H9 (cell line): Measurements from ENCODE around the gene HNRNPK. TPM values are rescaled to one million over a fixed set of nuclear protein-coding genes. Genes with fewer than 3 reads are reported as not detected.

Source experiments
- DNase-seq: peaks from one replicate; pipeline ENCODE4 v3.0.0-alpha.2; 2017
- H2AFZ ChIP-seq: one replicate; pipeline ENCODE4 v1.6.1; 2013; ENCODE audit warnings: mild to moderate bottlenecking, low read length, control low read depth, moderate library complexity
- H2AK5ac ChIP-seq: 2 replicates; pipeline ENCODE4 v1.6.1; 2013; ENCODE audit warnings: low read length, control low read depth, mixed read lengths; ENCODE audit not compliant: insufficient read length
- H2BK120ac ChIP-seq: one replicate; pipeline ENCODE4 v1.6.1; 2013; ENCODE audit warnings: low read depth, mild to moderate bottlenecking, low read length, control low read depth, inconsistent platforms; ENCODE audit not compliant: poor library complexity, severe bottlenecking
- H2BK12ac ChIP-seq: 2 replicates; pipeline ENCODE4 v1.6.1; 2013; ENCODE audit warnings: low read length, control low read depth, mixed read lengths, low read depth; ENCODE audit not compliant: insufficient read length
- H2BK15ac ChIP-seq: 2 replicates; pipeline ENCODE4 v1.6.1; 2013; ENCODE audit warnings: low read depth, low read length, control low read depth
- H2BK20ac ChIP-seq: one replicate; pipeline ENCODE4 v1.6.1; 2013; ENCODE audit warnings: low read depth, mild to moderate bottlenecking, low read length, control low read depth, inconsistent platforms; ENCODE audit not compliant: poor library complexity, severe bottlenecking
- H2BK5ac ChIP-seq: 2 replicates; pipeline ENCODE4 v1.6.1; 2013; ENCODE audit warnings: low read length, control low read depth, mixed read lengths; ENCODE audit not compliant: insufficient read length
- H3K14ac ChIP-seq: 2 replicates; pipeline ENCODE4 v1.6.1; 2013; ENCODE audit warnings: low read length, control low read depth; ENCODE audit not compliant: insufficient read depth
- H3K18ac ChIP-seq: 2 replicates; pipeline ENCODE4 v1.6.1; 2013; ENCODE audit warnings: low read depth, mild to moderate bottlenecking, mixed read lengths, low read length, control low read depth; ENCODE audit not compliant: insufficient read length
- H3K23ac ChIP-seq: 2 replicates; pipeline ENCODE4 v1.6.1; 2013; ENCODE audit warnings: low read length, control low read depth, mixed read lengths, low read depth; ENCODE audit not compliant: insufficient read length
- H3K23me2 ChIP-seq: 2 replicates; pipeline ENCODE4 v1.6.1; 2013; ENCODE audit warnings: low read depth, mild to moderate bottlenecking, mixed read lengths, low read length, control low read depth; ENCODE audit not compliant: insufficient read length, poor library complexity, severe bottlenecking
- H3K27ac ChIP-seq: 2 replicates; pipeline ENCODE4 v1.5.1; 2013; ENCODE audit warnings: low read length, control low read depth, mixed read lengths, low read depth; ENCODE audit not compliant: insufficient read length
- H3K27me3 ChIP-seq: 2 replicates; pipeline ENCODE4 v1.6.1; 2013; ENCODE audit warnings: low read length, control low read depth, inconsistent platforms; ENCODE audit not compliant: insufficient read depth
- H3K4ac ChIP-seq: 2 replicates; pipeline ENCODE4 v1.6.1; 2013; ENCODE audit warnings: low read depth, mild to moderate bottlenecking, control low read depth, inconsistent platforms, low read length, moderate library complexity
- H3K4me1 ChIP-seq: 2 replicates; pipeline ENCODE4 v1.6.1; 2013; ENCODE audit warnings: low read length, control low read depth, inconsistent platforms; ENCODE audit not compliant: insufficient read depth
- H3K4me2 ChIP-seq: 2 replicates; pipeline ENCODE4 v1.6.1; 2013; ENCODE audit warnings: low read length, control low read depth, mixed read lengths; ENCODE audit not compliant: insufficient read length, insufficient read depth
- H3K56ac ChIP-seq: 2 replicates; pipeline ENCODE4 v1.6.1; 2013; ENCODE audit warnings: low read depth, mild to moderate bottlenecking, mixed read lengths, low read length, control low read depth; ENCODE audit not compliant: insufficient read length
- H3K79me1 ChIP-seq: 2 replicates; pipeline ENCODE4 v1.6.1; 2013; ENCODE audit warnings: low read depth, mild to moderate bottlenecking, moderate library complexity, low read length, control low read depth, inconsistent platforms; ENCODE audit not compliant: insufficient read depth, poor library complexity, severe bottlenecking
- H3K79me2 ChIP-seq: 2 replicates; pipeline ENCODE4 v1.6.1; 2013; ENCODE audit warnings: low read length, control low read depth, inconsistent platforms; ENCODE audit not compliant: insufficient read depth
- H3K9ac ChIP-seq: 2 replicates; pipeline ENCODE4 v1.6.1; 2013; ENCODE audit warnings: low read length, control low read depth, mixed read lengths; ENCODE audit not compliant: insufficient read length; ENCODE audit errors: extremely low read depth
- H3K9me3 ChIP-seq: one replicate; pipeline ENCODE4 v1.6.1; 2013; ENCODE audit warnings: low read depth, low read length, inconsistent platforms; ENCODE audit not compliant: control insufficient read depth
- H3T11ph ChIP-seq: one replicate; pipeline ENCODE4 v1.6.1; 2013; ENCODE audit warnings: mild to moderate bottlenecking, low read length, control low read depth, inconsistent platforms
- H4K20me1 ChIP-seq: one replicate; pipeline ENCODE4 v1.6.1; 2013; ENCODE audit not compliant: control insufficient read depth, insufficient read length, insufficient read depth
- H4K5ac ChIP-seq: 2 replicates; pipeline ENCODE4 v1.6.1; 2013; ENCODE audit warnings: low read depth, mild to moderate bottlenecking, mixed read lengths, low read length, control low read depth; ENCODE audit not compliant: insufficient read length
- H4K8ac ChIP-seq: replicated peaks from 2 replicates; pipeline ENCODE4 v1.6.1; 2013; ENCODE audit warnings: low read length, control low read depth, mixed read lengths, low read depth; ENCODE audit not compliant: insufficient read length
- H4K91ac ChIP-seq: 2 replicates; pipeline ENCODE4 v1.6.1; 2013; ENCODE audit warnings: low read depth, mild to moderate bottlenecking, moderate library complexity, mixed read lengths, low read length, control low read depth; ENCODE audit not compliant: insufficient read length
- H3K27ac Mint-ChIP-seq, 3 experiments: 2 replicates in 2 of 3; 3 replicates in 1 of 3; pipeline ENCODE4 v1.8.0; 2020 to 2021; ENCODE audit warnings: mixed read lengths in 3 of 3, mild to moderate bottlenecking in 1 of 3, moderate library complexity in 1 of 3
- H3K27me3 Mint-ChIP-seq: 2 replicates; pipeline ENCODE4 v1.8.0; 2021; ENCODE audit warnings: low read depth, mild to moderate bottlenecking, moderate library complexity, mixed read lengths
- H3K36me3 Mint-ChIP-seq, 3 experiments: 2 replicates in 2 of 3; 3 replicates in 1 of 3; pipeline ENCODE4 v1.8.0; 2020 to 2021; ENCODE audit warnings: low read depth in 3 of 3, mixed read lengths in 3 of 3; ENCODE audit not compliant: insufficient read depth in 1 of 3
- H3K4me1 Mint-ChIP-seq, 2 experiments: 2 replicates each; pipeline ENCODE4 v1.8.0; 2020; ENCODE audit warnings: mixed read lengths in 2 of 2
- H3K4me3 Mint-ChIP-seq, 2 experiments: 2 replicates in 1 of 2; 3 replicates in 1 of 2; pipeline ENCODE4 v1.8.0; 2020 to 2021; ENCODE audit warnings: mild to moderate bottlenecking in 2 of 2, mixed read lengths in 2 of 2, moderate library complexity in 1 of 2
- H3K9me3 Mint-ChIP-seq, 2 experiments: 2 replicates in 1 of 2; 3 replicates in 1 of 2; pipeline ENCODE4 v1.8.0; 2020; ENCODE audit warnings: mild to moderate bottlenecking in 2 of 2, mixed read lengths in 2 of 2, moderate library complexity in 1 of 2
- WGBS: extraction: QIAGEN DNeasy Blood & Tissue Kit; methylation state at CpG from one replicate; pipeline ENCODE4 v1.1.7; 2013; ENCODE audit warnings: missing lambda C conversion rate, low lambda C conversion rate, mixed read lengths; ENCODE audit not compliant: insufficient read length; ENCODE audit errors: extremely low coverage; 5-methylcytosine and 5-hydroxymethylcytosine counted together
- total RNA-seq: library from RNA; stranded (reverse); gene quantifications from 2 replicates; pipeline ENCODE4 v1.2.1, GENCODE V29; 2021
- TF ChIP-seq, protein P1 (sequence below): fragments of 200-600 bp; sonication (generic); conservative IDR thresholded peaks from 3 replicates; pipeline ENCODE4 v1.8.0; 2021; ENCODE audit warnings: antibody characterized with exemption, mild to moderate bottlenecking

Gene HNRNPK
- total RNA-seq, 1 experiment from 2014 or later = 790 TPM

DNA sequence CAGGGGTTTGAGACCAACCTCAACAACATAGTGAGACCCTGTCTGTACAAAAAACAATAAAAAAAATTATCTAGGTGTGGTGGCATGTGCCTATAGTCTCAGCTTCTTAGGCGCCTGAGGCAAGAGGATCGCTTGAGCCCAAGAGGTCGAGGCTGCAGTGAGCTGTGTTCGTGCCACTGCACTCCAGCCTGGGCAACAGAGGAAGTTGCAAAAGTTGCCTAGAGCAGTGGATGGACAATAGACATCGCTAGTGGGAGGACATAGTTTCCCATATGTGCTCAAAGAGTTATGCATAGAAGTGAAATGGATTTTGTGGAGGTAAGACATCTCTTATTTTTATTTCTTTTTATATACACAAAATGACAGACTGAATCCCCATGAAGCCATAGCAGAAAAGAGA is 19.0 kb downstream of the HNRNPK start:
- H2BK20ac ChIP-seq = no peak overlapping the region
- no peaks in the 10 kb centered on the region for H3K9me3 Mint-ChIP-seq
- no peak overlapping the region for H3K23ac ChIP-seq
- no peak overlapping the region for H2AFZ ChIP-seq
- no peaks in the 10 kb centered on the region for H3K9me3 ChIP-seq
- peaks cover 5% of the 10 kb centered on the region for H3K27me3 Mint-ChIP-seq
- H3K18ac ChIP-seq = no peak overlapping the region
- H3K27ac Mint-ChIP-seq = no peak overlapping the region
- H2BK5ac ChIP-seq = no peak overlapping the region
- H3K4me1 ChIP-seq = no peaks in the 10 kb centered on the region; the same call in 1 of the 2 replicates
- no peak overlapping the region for H2BK120ac ChIP-seq
- H3K79me2 ChIP-seq = no peaks in the 10 kb centered on the region
- no CpG with 5 or more reads among the region's 5 CpGs for WGBS
- H2AK5ac ChIP-seq = no peak overlapping the region
- H4K8ac ChIP-seq = no peak overlapping the region
- H4K20me1 ChIP-seq = no peaks in the 10 kb centered on the region
- no peak overlapping the region for H3K14ac ChIP-seq
- peaks cover 2 to 5% of the 10 kb centered on the region in 2 experiments; a peak in 2 of 4 replicates for H3K4me1 Mint-ChIP-seq
- no peaks in the 10 kb centered on the region for H3K27me3 ChIP-seq
- H3K56ac ChIP-seq = no peak overlapping the region
- DNase-seq = no peak
- H3K36me3 Mint-ChIP-seq = no peaks in the 10 kb centered on the region
- TF ChIP-seq, protein P1, sequence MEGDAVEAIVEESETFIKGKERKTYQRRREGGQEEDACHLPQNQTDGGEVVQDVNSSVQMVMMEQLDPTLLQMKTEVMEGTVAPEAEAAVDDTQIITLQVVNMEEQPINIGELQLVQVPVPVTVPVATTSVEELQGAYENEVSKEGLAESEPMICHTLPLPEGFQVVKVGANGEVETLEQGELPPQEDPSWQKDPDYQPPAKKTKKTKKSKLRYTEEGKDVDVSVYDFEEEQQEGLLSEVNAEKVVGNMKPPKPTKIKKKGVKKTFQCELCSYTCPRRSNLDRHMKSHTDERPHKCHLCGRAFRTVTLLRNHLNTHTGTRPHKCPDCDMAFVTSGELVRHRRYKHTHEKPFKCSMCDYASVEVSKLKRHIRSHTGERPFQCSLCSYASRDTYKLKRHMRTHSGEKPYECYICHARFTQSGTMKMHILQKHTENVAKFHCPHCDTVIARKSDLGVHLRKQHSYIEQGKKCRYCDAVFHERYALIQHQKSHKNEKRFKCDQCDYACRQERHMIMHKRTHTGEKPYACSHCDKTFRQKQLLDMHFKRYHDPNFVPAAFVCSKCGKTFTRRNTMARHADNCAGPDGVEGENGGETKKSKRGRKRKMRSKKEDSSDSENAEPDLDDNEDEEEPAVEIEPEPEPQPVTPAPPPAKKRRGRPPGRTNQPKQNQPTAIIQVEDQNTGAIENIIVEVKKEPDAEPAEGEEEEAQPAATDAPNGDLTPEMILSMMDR = no peak
- H3K23me2 ChIP-seq = peaks cover 5% of the 10 kb centered on the region
- no peak overlapping the region for H3K4ac ChIP-seq
- H3K79me1 ChIP-seq = no peaks in the 10 kb centered on the region
- no peak overlapping the region for H3K27ac ChIP-seq
- no peak overlapping the region for H2BK15ac ChIP-seq
- no peak overlapping the region for H3K4me3 Mint-ChIP-seq
- no peak overlapping the region for H3T11ph ChIP-seq
- H4K91ac ChIP-seq = no peak overlapping the region
- no peak overlapping the region for H2BK12ac ChIP-seq
- H4K5ac ChIP-seq = no peak overlapping the region
- H3K4me2 ChIP-seq = no peak overlapping the region
- no peak overlapping the region for H3K9ac ChIP-seq
